SKM-1 treated with dmso at 0.1 percent for 144 hours (cell line): ENCODE results near the gene ABHD17A.

Experiments used
- DNase-seq: peaks from one replicate; lab custom pipeline; 2025; ENCODE audit not compliant: unreplicated experiment; lab: John Stamatoyannopoulos, UW

ABHD17A gene

DNA sequence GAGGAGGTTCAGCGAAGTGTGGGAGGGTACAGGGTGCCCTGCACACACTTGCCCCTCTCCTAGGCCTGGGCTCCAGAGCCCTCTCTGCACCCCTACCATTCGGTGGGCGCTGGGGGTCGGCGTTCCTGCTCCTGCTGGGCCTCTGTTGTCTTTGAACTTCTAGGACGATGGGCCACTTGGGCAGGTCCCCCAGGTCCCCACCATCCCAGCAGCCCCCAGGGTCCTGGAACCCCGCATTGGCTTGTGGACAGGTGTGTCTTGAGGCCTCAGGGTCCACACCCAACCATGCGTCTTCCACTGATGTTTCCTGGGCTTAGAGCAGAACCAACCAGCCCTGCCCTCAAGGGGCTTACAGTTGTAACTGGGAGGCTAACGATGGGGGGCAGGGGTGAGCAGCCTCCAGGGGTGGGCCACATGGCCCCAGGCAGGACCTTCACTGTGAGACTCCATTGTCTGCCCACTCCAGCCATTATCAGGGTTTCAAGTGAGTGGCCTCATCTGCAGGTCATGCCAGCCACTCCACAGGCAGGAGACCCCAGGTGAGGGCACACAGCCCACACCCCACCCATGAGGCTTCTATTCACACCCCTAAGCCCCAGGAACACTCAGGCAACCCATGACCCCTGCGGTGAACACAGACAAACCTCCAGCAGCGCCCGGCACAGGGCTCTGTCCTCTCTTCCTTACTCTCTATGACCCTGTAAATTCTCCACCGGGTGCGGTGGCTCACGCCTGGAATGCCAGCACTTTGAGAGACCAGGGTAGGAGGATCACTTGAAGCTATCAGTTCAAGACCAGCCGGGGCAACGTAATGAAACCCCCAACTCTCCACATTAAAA is 19.9 kb downstream of the ABHD17A start:
- DNase-seq: no peak

DNA sequence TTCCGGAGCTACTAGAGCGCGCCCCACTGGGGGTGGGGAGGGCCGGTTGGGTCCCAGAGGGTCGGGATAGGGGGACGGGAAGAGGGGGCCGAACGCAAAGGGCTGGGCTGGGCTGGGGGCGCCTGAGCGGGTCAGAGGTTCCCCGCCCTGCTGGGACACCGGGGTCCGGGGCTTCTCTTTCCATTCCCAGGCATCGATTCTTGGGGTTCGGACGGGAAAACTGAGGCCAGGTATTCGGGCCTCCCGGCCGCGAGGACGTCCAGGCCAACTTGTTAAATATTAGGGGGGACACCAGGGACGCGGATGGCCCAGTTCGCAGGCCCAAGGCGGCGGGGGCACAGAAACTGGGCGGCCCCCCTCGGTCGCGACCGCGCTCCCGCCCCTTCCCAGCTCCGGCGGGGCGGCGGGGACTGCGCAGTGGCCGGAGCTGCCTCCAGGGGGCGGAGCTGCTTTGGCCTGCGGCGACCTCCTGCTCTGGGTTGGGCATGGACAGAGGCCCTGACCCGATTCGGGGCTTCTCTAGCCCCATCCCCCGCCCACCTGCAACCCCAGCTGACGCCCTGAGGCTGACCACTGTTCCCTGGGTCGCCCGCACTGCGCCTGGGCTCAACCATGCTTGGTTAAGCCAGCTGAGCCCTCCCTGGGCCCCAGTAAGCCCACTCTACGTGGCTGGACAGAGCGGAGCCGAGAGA is 20.7 kb downstream of the ABHD17A start:
- peak; percentile 65 for DNase-seq

DNA sequence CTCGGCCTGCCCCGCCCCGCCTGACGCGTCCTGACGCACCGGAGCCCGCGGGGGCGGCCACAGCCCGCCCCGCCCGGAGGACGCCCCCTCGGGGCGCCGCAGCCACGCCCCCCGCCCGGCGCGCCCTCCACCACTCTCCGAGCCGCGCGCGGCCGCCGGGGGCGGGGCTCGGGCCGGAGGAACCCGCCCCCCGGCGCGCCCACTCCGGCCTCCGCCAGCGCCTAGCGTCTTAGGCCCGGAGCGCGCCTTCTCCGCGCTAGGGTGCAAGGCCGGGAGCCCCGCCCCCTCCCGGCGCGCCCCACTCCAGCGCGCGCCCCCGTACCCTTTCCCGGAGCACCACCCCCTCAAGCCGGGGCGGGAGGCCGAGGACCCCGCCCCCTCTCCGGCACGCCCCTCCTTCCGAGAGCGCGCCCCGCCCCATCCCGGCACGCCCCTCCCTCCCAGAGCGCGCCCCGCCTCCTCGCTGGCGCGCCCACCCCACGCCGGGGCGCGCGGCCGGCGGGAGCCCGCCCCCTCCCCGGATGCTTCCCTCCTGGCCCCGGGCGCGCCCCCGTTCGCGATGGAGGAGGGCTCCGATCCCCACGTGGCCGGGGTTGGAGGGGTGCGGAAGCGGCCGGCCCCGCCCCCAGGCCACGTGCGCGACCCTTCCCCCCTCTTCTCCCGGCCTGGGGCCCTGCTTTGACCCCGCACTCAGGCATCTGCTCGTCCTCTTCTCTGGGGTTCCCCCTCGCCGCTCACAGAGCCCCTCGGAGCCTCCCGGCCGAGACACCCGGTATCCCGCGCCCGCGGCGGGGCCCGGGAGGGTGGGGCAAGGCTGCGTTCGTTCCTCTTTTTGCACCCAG is 21.4 kb downstream of the ABHD17A start:
- DNase-seq: peak; percentile 91

DNA sequence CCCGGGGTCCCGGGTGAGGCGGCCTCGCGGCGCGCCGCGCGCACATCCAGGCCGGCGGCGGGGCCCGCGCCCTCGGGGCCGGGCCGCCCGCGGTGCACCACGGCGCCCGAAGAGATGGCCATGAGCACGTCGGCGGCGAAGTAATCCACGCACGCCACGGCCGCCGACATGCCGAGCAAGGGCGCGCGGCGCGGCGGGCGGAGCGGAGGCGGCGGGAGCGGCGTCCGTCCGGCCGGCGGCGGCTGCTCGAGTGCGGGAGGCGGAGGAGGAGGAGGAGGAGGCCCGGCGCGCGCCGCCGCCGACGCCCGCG is 22.0 kb downstream of the ABHD17A start, which contains the start of gene KLF16:
KLF16 (minus strand) TSS at position 252 of the 310 bp plus-strand sequence; CDS start at position 170, 82 bp downstream.
- no peak for DNase-seq

DNA sequence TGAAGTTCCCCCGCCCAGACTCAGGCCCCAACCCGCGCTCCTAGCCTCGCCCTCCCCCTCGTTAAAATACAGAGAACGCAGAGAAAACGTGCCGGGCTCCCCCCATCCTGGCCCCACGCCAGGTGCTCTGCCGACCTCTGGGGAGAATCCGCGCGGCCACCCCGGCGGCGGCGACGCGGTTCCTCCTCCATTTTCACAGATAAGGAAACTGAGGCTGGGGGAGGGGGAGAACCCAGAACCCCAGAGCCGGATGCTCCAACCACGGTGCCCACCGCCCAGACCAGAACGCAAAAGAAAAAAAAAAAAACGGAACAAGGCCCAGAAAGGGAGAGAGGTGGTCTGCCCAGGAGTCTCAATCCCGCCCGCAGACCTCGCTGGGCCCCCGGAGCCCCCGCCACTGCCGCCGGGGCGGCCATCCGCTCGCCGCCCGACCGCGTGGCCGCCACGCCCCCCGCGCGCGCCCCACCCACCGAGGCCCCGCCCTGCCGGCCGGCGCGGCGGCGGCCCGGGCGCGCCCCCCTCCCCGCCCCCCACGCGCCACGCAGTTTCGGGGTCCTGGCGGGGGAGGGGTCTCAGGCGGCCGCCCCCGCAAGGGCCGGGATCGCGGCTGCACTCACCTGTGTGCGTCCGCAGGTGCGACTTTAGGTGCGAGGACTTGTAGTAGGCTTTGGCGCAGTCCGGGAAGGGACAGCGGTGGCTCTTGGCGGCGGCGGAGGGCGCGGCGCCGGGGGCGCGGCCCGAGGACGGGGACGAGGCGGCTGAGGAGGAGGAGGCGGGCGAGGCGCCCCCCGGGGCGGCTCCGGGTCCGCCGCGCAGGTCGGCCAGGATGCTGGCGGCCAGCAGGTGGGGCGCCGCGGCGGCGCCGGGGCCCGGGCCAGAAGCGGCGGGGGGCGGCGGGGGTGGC is 22.6 kb downstream of the ABHD17A start:
- DNase-seq: peak; percentile 16

DNA sequence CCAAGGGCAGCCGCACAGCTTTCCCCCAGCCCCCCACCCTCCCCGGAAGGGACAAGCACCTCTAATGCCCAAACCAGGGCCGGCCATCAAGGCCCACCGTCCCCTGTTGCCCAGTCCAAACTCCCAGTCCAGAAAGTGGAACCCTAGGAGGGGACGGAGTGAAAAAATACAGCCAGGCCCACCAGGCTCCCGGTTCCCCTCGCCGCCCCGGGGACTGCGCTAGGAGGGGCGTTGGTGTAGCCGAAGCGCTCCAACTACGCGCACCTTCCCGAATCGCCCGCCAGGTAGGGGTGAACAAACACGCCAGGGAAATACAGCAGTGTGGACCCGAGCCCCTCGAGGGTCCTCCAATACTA is 23.2 kb downstream of the ABHD17A start:
- no peak for DNase-seq

DNA sequence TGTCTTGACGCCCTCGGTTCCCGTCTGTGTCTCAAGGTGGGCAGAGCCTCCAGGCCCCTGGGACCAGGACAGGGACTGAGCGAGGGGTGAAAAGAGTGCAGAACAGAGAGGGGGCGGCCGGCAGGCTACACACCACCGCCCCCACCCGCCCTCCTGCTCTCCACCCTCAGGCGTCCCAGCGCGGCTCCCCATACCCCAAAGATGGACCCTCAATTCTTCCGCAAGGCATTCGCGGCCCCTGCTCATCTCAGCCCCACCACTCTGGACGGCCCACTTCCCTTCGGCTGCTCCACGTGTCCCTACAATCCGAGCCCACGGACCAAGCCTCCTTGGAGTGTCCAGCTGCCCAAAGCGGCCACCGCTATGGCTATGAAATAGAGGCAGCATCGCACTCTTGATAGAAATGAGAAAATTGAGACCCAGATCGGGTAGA is 23.7 kb downstream of the ABHD17A start:
- no peak for DNase-seq

DNA sequence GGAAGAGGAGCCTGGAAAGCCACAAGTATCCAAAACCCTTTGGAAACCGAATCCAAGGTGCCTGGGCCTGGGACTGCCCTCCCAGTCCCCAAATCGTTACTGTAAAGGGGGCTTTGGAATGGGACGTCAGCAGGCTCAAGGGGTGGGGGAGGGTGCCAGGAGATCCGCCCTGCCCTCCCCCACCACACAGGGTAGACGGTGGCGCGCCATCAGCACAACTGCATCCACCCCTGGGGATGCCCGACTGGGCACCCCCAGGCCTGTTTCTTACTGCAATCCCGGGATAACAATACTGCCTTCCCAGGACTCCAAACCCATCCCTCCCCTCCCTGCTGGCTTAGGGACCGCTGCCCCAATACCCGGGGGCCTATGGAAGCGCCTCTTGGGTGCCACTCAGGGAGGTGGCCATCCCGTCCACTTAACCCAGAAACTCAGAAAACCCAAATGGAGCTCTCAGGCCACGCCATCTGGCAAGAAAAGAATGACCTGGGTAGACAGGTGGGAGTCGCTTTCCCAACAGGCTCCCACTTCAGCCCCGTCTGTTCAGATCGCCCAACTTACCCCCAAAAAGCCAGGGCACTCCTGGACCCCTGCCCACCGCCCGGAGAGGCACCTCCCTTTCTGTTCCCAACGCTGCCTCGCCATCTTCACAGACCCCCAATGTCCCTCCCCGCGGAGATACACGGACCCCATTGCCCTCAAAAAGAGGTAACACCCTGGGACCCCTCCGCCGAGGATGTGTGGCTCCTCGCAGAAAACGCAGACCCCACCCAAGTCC is 24.3 kb downstream of the ABHD17A start:
- no peak for DNase-seq

DNA sequence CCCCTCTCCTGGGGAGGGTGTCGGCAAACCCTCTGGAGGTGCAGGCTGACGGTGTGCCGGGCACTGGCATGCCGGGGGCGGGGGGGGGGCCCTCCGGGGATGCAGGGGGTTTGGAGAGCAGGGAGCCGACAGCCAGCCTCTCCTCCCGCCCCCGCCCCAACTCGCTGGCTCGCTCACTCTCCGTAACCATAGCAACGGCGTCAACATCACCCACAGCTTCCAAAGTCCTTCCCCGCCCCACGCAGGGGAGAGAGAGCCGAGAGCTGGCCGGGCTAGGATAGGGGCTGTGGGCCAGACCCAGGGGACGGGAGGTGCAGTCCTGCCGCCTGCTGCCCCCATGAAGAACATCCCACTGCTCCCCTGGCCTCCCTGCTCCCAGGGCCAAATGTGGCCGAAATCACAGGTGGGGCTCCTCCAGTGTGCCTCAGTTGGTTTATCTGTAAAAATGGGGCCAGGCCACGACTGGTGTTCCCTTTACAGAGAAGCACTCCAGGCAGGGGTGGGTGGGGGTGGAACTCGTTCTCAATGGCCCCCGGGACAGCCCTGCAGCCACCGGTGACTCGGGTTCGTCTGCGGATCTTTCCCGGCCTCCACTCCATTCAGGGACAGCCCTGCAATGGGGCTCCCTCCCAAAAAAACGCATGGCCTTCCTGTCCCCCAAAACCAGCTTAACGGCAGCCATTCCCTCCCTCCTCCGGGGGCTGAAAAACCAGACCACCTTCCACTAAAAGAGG is 25.1 kb downstream of the ABHD17A start:
- DNase-seq: no peak

DNA sequence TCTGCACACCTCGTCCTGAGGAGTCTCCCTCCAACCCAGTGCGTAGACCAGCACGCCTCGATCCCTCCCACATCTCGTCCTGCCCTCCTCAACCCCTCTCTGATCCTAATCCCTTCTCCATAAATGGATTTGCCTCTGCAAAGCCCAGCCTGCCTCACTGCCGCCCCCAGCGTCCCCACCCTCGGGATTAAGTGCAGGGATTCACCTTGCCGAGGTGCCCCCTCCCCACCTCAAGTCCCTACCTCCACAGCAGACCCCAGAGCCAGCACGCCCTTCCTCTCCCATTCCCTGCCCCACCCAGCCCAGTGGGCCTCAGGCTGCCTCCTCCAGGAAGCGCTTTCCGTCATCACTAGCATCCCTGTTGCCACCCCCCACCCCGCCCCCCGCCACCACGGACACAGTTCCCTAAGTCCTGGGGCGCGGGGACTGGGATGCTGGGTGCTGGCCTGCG is 25.9 kb downstream of the ABHD17A start:
- DNase-seq: no peak

DNA sequence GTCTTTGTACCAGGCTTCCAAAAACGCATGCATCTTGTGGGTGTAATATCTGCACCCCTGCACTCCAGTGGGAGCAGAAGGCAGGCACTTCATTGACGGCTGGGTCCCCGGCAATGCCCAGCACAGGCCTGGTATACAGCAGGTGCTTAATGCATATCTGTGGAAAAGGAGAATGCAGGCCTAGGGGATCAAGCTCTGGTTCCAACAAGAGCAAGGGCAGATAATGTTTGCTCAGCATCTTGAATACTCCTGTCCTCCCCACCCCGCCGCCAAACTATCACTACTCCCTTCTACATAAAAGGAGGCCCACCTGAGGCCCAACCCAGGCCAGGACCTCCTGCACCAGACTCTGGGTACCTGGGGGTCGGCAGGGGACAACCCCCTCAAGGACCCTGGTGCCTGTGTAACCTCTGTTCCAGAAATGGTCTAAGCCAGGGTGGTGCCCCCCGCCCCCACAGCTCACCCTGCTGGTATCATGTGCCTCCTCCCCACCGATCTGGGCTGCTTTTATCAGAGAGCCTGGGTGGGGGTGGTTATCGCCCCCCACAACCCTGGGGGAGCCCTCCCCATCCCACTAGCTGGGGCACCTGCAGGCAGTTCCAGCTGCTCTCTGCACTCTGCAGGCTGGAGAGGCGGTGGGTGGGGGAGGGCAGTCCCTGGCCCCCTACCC is 26.7 kb downstream of the ABHD17A start:
- DNase-seq: no peak

DNA sequence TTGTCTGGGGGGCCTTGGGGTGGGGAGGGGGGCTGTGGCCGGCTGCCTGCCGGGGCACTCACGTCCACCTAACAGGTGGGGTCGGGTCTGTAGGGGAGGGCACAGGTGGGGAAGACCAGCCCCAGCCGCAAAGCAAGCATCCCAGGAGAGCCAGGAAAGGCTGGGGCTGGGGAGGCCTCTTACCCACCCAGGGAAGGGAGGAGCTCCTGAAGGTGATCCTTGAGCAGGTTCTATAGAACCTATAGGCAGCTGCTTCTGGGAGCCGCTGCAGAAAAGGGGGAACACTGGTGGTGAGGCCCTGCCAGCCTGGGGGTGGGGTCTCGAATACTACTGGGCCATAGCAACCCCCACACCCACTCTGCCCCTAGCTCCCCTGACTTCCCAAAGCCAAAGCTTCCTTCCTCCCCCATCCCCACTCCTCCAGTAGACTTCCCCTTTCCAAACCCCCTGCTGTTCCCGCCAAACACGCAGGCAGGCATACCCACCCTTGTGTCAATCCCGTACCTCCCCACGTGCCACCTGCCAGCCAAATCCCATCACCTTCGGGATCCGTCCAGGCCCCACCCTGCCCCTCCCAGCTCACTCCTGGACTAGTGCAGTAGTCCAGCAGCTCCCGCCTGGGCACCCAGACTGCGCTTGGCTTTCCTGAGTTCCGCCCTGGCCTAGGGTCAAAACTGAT is 27.5 kb downstream of the ABHD17A start:
- peak; percentile 31 for DNase-seq

DNA sequence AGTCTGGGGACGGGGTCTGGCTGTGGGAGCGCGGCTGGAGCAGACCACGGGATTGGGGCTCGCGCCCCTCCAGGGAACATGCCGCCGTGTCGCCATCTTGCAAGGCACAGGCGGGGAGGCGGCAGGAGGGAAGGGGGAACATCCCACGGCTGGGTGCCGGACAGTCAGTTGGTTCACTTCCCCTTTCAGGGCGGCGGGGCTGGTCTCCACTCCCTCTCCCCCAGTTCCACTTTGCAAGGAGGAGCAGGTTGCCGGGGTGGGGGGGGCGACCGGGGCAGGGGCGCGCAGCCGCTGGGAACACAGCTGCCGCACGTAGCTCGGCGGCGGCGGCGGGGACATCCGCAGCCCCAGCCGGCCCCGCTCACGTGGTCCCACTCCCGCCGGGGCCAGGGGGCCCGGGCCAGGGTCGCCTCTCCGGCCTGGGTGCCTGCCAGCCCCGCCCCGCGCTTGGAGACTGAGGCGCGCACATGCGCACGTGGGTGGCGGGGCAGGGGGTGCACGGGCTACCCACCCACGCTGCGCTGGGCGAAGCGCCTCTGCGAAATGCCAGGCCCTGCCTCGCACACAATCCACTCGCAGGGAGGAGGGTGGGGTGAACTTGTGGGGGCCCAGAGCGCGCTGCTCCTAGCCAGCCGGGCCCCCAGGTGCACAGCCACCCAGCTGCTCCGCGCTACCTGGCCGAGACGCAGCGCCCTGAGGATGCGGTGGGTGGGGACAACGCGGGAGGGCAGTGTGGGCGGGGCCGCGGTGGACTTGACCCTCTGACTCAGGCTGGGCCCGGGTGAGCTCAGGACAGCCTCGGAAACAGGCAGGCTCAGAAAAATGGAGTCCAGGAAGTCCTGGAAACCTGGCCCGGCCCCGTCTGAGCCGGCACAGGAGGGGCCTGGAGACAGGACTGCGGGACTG is 28.3 kb downstream of the ABHD17A start:
- DNase-seq: peak; percentile 91

DNA sequence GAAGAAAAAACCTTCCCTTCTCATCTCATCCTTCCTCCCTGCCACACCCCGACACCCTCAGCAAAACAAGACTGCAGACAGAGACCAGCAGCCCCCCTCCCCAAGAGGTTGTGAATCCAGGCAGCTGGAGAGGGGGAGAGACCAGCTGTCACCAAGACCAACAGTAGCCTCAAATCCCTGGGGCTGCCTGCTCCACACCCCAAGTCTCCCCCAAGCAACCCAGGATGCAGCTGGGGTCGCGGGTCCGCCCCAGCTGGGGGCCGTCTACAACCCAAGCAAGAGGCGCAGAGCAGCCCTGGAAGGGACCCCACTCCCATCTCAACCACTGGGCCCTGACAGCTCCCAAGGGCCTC is 29.0 kb downstream of the ABHD17A start:
- DNase-seq: no peak

DNA sequence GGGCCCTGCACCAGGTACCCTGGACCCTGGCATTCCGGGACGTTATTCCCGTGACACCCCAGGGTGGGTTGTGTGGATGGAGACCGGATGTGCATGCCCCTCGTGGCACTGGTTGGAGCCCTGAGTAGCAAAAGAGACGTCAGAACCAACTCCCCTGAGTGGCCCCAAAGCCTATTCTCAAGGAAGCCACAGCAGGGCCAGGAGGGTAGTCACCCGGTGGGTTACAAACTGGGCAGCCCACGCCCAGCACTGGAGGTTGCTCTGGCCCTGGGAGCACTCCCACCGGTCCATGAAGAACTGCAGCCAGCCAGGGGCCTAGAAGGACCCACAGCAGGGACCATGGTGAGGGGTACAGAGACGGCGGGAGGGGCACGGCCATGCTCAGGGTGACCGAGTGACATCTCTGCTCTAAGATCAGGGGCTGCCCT is 29.5 kb downstream of the ABHD17A start:
- no peak for DNase-seq

DNA sequence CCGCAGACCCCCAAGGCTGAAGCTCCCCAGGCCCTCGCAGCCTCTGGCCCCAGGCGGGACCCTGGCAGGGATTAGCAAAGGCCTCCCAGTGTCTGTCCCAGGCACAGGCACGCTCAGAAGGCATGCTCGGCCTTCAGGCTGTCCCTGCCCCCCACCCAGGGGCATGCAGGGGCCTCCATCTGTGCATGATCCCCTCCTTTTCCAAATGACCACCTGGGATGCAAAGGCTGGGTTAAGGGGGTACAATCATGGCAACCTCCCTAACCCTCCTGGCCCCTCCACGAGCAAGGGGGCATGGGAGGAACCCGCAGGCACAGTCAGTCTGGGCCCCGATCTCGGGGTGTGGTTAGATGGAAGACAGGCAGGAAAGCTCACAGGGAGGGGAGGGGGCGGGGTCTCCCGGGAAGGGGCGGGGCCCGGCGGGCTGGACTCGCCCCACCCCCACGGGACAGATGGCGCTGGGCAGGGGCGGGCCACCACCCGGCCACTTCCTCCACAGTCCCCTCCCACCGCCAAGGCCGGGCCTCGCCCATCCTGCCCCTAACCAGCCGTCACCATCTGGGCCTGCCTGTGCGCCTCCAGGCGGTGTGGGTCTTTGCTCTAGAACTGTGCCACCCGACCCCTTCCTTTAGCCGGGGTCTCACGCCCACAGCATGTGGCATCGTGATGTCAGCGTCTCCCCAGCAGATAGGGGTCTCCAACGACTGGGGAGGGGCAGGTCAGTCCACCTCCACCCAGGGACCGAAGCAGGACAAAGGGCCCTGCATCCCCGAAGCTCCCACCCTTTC is 30.1 kb downstream of the ABHD17A start:
- peak; percentile 87 for DNase-seq
